GM12878 (cell line): ENCODE measurements around the gene CD248. TPM values are rescaled to one million over a fixed set of nuclear protein-coding genes. Genes with fewer than 3 reads are reported as not detected.

Experiments
- ATAC-seq: fragments of 200-7000 bp; cut with Tn5 transposase; 3 replicates; pipeline ENCODE4 v1.9.1; 2020; ENCODE audit warnings: mild to moderate bottlenecking, moderate library complexity
- BruUV-seq: library from RNA; stranded (reverse); fragments of 400-500 nt; replicated peaks from 2 replicates; lab custom pipeline; 2021; lab: Mats Ljungman, UMichigan
- CTCF ChIA-PET: fragments of 300-600 bp; sonication (Branson Sonifier 250); formaldehyde crosslinking; extraction: SDS; loops from one replicate; lab custom pipeline; 2021; ENCODE audit warnings: inconsistent platforms; lab: Yijun Ruan, JAX
- POLR2A ChIA-PET: fragments of 350-600 bp; formaldehyde crosslinking; extraction: SDS; loops from one replicate; lab custom pipeline; 2021; ENCODE audit warnings: inconsistent platforms; lab: Charles Lee
- RAD21 ChIA-PET: fragments of 300-600 bp; sonication (Branson Sonifier 250); formaldehyde crosslinking; loops from one replicate; lab custom pipeline; 2023; ENCODE audit warnings: antibody characterized with exemption; ENCODE audit not compliant: unreplicated experiment; lab: Charles Lee
- SMC1A ChIA-PET: fragments of 300-600 bp; sonication (Branson Sonifier 250); formaldehyde crosslinking; loops from one replicate; lab custom pipeline; 2023; ENCODE audit not compliant: unreplicated experiment, uncharacterized antibody; lab: Charles Lee
- DNase-seq: peaks from one replicate; pipeline ENCODE4 v3.0.0-alpha.2; 2011; ENCODE audit warnings: low read depth, low spot score
- FAIRE-seq: peaks from 3 replicates; lab custom pipeline; 2011; peaks lifted over from hg19 to GRCh38; lab: Jason Lieb, UNC
- H2AFZ ChIP-seq: 2 replicates; pipeline ENCODE4 v1.6.0; 2011; ENCODE audit warnings: low read depth, low read length, control low read depth; ENCODE audit not compliant: control insufficient read depth
- H3K27ac ChIP-seq: 2 replicates; pipeline ENCODE4 v1.5.1; 2011; ENCODE audit warnings: control low read depth; ENCODE audit not compliant: control insufficient read depth, insufficient read depth
- H3K27me3 ChIP-seq, 2 experiments: replicated peaks in 1 of 2; 2 replicates each; pipeline versions ENCODE4 v1.6.0 to v1.6.1; 2011; ENCODE audit warnings: low read length in 1 of 2; ENCODE audit not compliant: control insufficient read depth in 2 of 2, insufficient read depth in 2 of 2
- H3K36me3 ChIP-seq, 2 experiments: 2 replicates each; pipeline ENCODE4 v1.5.1; 2011; ENCODE audit warnings: low read length in 1 of 2; ENCODE audit not compliant: control insufficient read depth in 2 of 2, insufficient read depth in 2 of 2
- H3K4me1 ChIP-seq: 2 replicates; pipeline ENCODE4 v1.6.1; 2011; ENCODE audit warnings: mild to moderate bottlenecking, low read length, moderate library complexity, mixed read lengths; ENCODE audit not compliant: control insufficient read depth, insufficient read depth
- H3K4me2 ChIP-seq: 2 replicates; pipeline ENCODE4 v1.6.0; 2011; ENCODE audit warnings: control low read depth; ENCODE audit not compliant: control insufficient read depth, insufficient read depth
- H3K4me3 ChIP-seq: fragments of 200-600 bp; sonication (generic); 2 replicates; pipeline ENCODE4 v1.5.1; 2016
- H3K79me2 ChIP-seq: 2 replicates; pipeline ENCODE4 v1.6.0; 2011; ENCODE audit warnings: low read length; ENCODE audit not compliant: control insufficient read depth, insufficient read depth
- H3K9ac ChIP-seq: 2 replicates; pipeline ENCODE4 v1.8.0; 2011; ENCODE audit warnings: low read length, control low read depth, mixed read lengths; ENCODE audit not compliant: control insufficient read depth, insufficient read depth
- H3K9me3 ChIP-seq: replicated peaks from 3 replicates; pipeline ENCODE4 v1.5.1; 2011; ENCODE audit warnings: mild to moderate bottlenecking, low read length; ENCODE audit not compliant: control insufficient read depth, insufficient read depth
- H4K20me1 ChIP-seq: 2 replicates; pipeline ENCODE4 v1.6.0; 2011; ENCODE audit not compliant: control insufficient read depth, insufficient read depth
- CBFB ChIP-seq: IDR thresholded peaks from 2 replicates; pipeline ENCODE4 v1.6.1; 2016; ENCODE audit warnings: antibody characterized with exemption, low read depth
- EGR1 ChIP-seq, 2 experiments: IDR thresholded peaks; 1 replicate in 1 of 2; 2 replicates in 1 of 2; pipeline ENCODE4 v1.6.1; 2011 to 2012; ENCODE audit warnings: low read depth in 2 of 2, low read length in 2 of 2, borderline replicate concordance in 1 of 2, mild to moderate bottlenecking in 1 of 2, moderate library complexity in 1 of 2
- HCFC1 ChIP-seq: fragments of 150-350 bp; IDR thresholded peaks from 2 replicates; pipeline ENCODE4 v1.6.1; 2014; ENCODE audit warnings: low read length
- HDGF ChIP-seq: fragments of 450-650 bp; IDR thresholded peaks from 2 replicates; pipeline ENCODE4 v1.6.1; 2016; ENCODE audit warnings: antibody characterized with exemption
- MEF2A ChIP-seq: IDR thresholded peaks from 2 replicates; pipeline ENCODE4 v1.6.1; 2011; ENCODE audit warnings: low read depth, mild to moderate bottlenecking, low read length, moderate library complexity; ENCODE audit not compliant: insufficient read depth
- MEF2B ChIP-seq: fragments of 450-650 bp; IDR thresholded peaks from 2 replicates; pipeline ENCODE4 v1.6.1; 2018; ENCODE audit warnings: mild to moderate bottlenecking, moderate library complexity; ENCODE audit not compliant: partially characterized antibody, poor library complexity, severe bottlenecking
- MYB ChIP-seq: fragments of 150-350 bp; IDR thresholded peaks from 2 replicates; pipeline ENCODE4 v1.6.1; 2014; ENCODE audit warnings: mild to moderate bottlenecking, low read depth, low read length, borderline replicate concordance
- NBN ChIP-seq: fragments of 450-650 bp; IDR thresholded peaks from 2 replicates; pipeline ENCODE4 v1.6.1; 2016
- NR2C2 ChIP-seq: IDR thresholded peaks from 2 replicates; pipeline ENCODE4 v1.6.1; 2011; ENCODE audit warnings: borderline replicate concordance, low read depth; ENCODE audit not compliant: control insufficient read depth, insufficient read length
- RBBP5 ChIP-seq: fragments of 200-600 bp; sonication (generic); conservative IDR thresholded peaks from 2 replicates; pipeline ENCODE4 v1.6.1; 2016
- SMAD5 ChIP-seq: IDR thresholded peaks from 2 replicates; pipeline ENCODE4 v1.6.1; 2016; ENCODE audit warnings: antibody characterized with exemption, low read depth
- SPI1 ChIP-seq: IDR thresholded peaks from 2 replicates; pipeline ENCODE4 v1.6.1; 2011; ENCODE audit warnings: low read depth, mild to moderate bottlenecking, low read length, moderate library complexity, borderline replicate concordance; ENCODE audit not compliant: insufficient read depth
- TCF12 ChIP-seq: IDR thresholded peaks from 2 replicates; pipeline ENCODE4 v1.6.1; 2011; ENCODE audit warnings: low read depth, mild to moderate bottlenecking, low read length
- WRNIP1 ChIP-seq: IDR thresholded peaks from 2 replicates; pipeline ENCODE4 v1.6.1; 2011; ENCODE audit warnings: low read depth, low read length, improper control_type of control experiment, borderline replicate concordance
- ZSCAN29 ChIP-seq: fragments of 450-650 bp; IDR thresholded peaks from 2 replicates; pipeline ENCODE4 v1.6.1; 2017; ENCODE audit warnings: mild to moderate bottlenecking, moderate library complexity
- ZZZ3 ChIP-seq: IDR thresholded peaks from 2 replicates; pipeline ENCODE4 v1.6.1; 2011; ENCODE audit warnings: low read depth; ENCODE audit not compliant: control insufficient read depth, insufficient read length
- WGBS: methylation state at CpG from one replicate; pipeline ENCODE4 v1.1.6; 2016; ENCODE audit warnings: low lambda C conversion rate; ENCODE audit not compliant: insufficient replicate concordance, insufficient coverage; ENCODE audit errors: missing lambda C conversion rate; 5-methylcytosine and 5-hydroxymethylcytosine counted together
- in situ Hi-C: fragments of 300-500 bp; cut with MboI; formaldehyde crosslinking; loops from 9 replicates; pipeline ENCODE4 v1.14.3; 2018; ENCODE audit warnings: mixed read lengths
- intact Hi-C: fragments of 100-400 bp; cut with micrococcal nuclease; formaldehyde crosslinking; loops from one replicate; pipeline ENCODE4 v1.14.2; 2022; ENCODE audit not compliant: unreplicated experiment
- polyA plus RNA-seq, 11 experiments: library from polyadenylated mRNA; depleted of rRNA in 4 of 11; unstranded in 6 of 11; stranded (reverse) in 5 of 11; fragments of >200 nt; fragmentation: Nextera tagmentation in 4 of 11; fragmentation: Illumina TruSeq in 1 of 11; extraction: Ambion mirVana in 4 of 11; extraction: Trizol in 1 of 11; gene quantifications; 1 replicate in 1 of 11; 2 replicates in 10 of 11; pipeline versions ENCODE4 v1.2.1 to v1.2.3, GENCODE V29; 2011 to 2016; ENCODE audit warnings: inconsistent platforms in 2 of 11, missing spikeins in 2 of 11, low read depth in 1 of 11
- total RNA-seq, 4 experiments: library from RNA; depleted of rRNA in 3 of 4; stranded (reverse); fragments of >200 nt in 3 of 4; fragmentation: Illumina TruSeq in 1 of 4; extraction: Trizol in 1 of 4; gene quantifications; 2 replicates each; pipeline versions ENCODE4 v1.2.1 to v1.2.3, GENCODE V29; 2013 to 2021
- TF ChIP-seq, protein P1 (sequence below), 3 experiments: IDR thresholded peaks in 2 of 3; conservative IDR thresholded peaks in 1 of 3; 2 replicates each; pipeline ENCODE4 v1.5.1; 2011; ENCODE audit warnings: low read depth in 3 of 3, low read length in 3 of 3, mild to moderate bottlenecking in 3 of 3, control low read depth in 2 of 3, moderate library complexity in 2 of 3, inconsistent platforms in 1 of 3, mixed read lengths in 1 of 3; ENCODE audit not compliant: control insufficient read depth in 2 of 3, insufficient read depth in 1 of 3; ENCODE audit errors: extremely low read depth in 1 of 3
- TF ChIP-seq, protein P2 (sequence below): fragments of 450-650 bp; IDR thresholded peaks from 2 replicates; pipeline ENCODE4 v1.6.1; 2018; ENCODE audit warnings: mild to moderate bottlenecking, low read depth, moderate library complexity; ENCODE audit not compliant: partially characterized antibody

The CD248 gene
- total and polyA plus RNA-seq, 10 of the 15 experiments (the other 5 are each of a cell fraction or from before 2014, with no cell fraction given) = 0.10 to 0.21 (median 0.20) TPM; not detected in 7

- Histone ChIP-seq H2AFZ (peak within 1 kb of the TSS; percentile 95), H3K27ac (peak within 1 kb of the TSS; percentile 94), H4K20me1 (no peaks in the 10 kb centered on the region), H3K36me3 (peaks cover 14 to 28% of the 10 kb centered on the region in 2 experiments), H3K27me3 (no peaks in the 10 kb centered on the region), H3K4me2 (peak within 1 kb of the TSS; percentile 99), H3K9me3 (no peaks in the 10 kb centered on the region), H3K4me3 (peak within 1 kb of the TSS; percentile 96), H3K4me1 (peaks cover 11% of the 10 kb centered on the region), H3K9ac (peak within 1 kb of the TSS; percentile 97), H3K79me2 (peaks cover 27% of the 10 kb centered on the region)
- ATAC-seq (peak; percentile 89), FAIRE-seq (peak; percentile 97), DNase-seq (peak; percentile 98)
- ChIA-PET SMC1A (interaction anchor here (0.7 to 2.4 kb wide), 9 partner anchors 9 to 246 kb away, joined by 3 to 10 read pairs (median 3); partner anchors contain the start of genes CNIH2 and SF3B2), RAD21 (interaction anchor here (0.7 to 2.2 kb wide), 5 partner anchors 13 to 46 kb away, joined by 3 to 9 read pairs (median 4); partner anchors contain the start of gene YIF1A), POLR2A (interaction anchor here (0.5 to 2.6 kb wide), 15 partner anchors 13 to 1771 kb away, joined by 3 to 26 read pairs (median 4); partner anchors contain the start of genes CD248, SF3B2 and YIF1A), CTCF (interaction anchor here (0.6 to 1.6 kb wide), 9 partner anchors 9 to 224 kb away, joined by 3 to 5 read pairs (median 4); partner anchors contain the start of gene YIF1A)
- no TSS peak for BruUV-seq
- in situ Hi-C loops (no loop called here), intact Hi-C loops (loop anchor here (2.0 kb wide), 1 partner anchor 14 kb away; no protein-coding TSS in a partner anchor)
- WGBS = 1% methylated on average over 57 of the region's 64 CpGs
- TF ChIP-seq SPI1 (no peak), CBFB (no peak; the same call in 1 of the 2 replicates), HCFC1 (peak; percentile 94), NBN (no peak), MEF2A (no peak), HDGF (peak; percentile 57), RBBP5 (no peak), ZSCAN29 (no peak), SMAD5 (no peak; the same call in 1 of the 2 replicates), NR2C2 (no peak), MEF2B (no peak), MYB (no peak), TCF12 (no peak), WRNIP1 (0 out of 2 replicates have a peak, but pooled peaks have one; percentile 24), EGR1 (IDR thresholded peaks at IDR 0.05; ENCODE audit: borderline replicate concordance in 1 of 2, low read depth in 2 of 2, low read length in 2 of 2) (peak in 1 of 2 experiments; percentile 76; a peak in 2 of 3 replicates), ZZZ3 (no peak)
- TF ChIP-seq, protein P1, sequence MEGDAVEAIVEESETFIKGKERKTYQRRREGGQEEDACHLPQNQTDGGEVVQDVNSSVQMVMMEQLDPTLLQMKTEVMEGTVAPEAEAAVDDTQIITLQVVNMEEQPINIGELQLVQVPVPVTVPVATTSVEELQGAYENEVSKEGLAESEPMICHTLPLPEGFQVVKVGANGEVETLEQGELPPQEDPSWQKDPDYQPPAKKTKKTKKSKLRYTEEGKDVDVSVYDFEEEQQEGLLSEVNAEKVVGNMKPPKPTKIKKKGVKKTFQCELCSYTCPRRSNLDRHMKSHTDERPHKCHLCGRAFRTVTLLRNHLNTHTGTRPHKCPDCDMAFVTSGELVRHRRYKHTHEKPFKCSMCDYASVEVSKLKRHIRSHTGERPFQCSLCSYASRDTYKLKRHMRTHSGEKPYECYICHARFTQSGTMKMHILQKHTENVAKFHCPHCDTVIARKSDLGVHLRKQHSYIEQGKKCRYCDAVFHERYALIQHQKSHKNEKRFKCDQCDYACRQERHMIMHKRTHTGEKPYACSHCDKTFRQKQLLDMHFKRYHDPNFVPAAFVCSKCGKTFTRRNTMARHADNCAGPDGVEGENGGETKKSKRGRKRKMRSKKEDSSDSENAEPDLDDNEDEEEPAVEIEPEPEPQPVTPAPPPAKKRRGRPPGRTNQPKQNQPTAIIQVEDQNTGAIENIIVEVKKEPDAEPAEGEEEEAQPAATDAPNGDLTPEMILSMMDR (IDR thresholded peaks at IDR 0.05 in 2 of 3, conservative IDR thresholded peaks at IDR 0.05 in 1 of 3; ENCODE audit: control insufficient read depth in 2 of 3, extremely low read depth in 1 of 3, insufficient read depth in 1 of 3, low read depth in 3 of 3, low read length in 3 of 3) = no peak
- TF ChIP-seq, protein P2, sequence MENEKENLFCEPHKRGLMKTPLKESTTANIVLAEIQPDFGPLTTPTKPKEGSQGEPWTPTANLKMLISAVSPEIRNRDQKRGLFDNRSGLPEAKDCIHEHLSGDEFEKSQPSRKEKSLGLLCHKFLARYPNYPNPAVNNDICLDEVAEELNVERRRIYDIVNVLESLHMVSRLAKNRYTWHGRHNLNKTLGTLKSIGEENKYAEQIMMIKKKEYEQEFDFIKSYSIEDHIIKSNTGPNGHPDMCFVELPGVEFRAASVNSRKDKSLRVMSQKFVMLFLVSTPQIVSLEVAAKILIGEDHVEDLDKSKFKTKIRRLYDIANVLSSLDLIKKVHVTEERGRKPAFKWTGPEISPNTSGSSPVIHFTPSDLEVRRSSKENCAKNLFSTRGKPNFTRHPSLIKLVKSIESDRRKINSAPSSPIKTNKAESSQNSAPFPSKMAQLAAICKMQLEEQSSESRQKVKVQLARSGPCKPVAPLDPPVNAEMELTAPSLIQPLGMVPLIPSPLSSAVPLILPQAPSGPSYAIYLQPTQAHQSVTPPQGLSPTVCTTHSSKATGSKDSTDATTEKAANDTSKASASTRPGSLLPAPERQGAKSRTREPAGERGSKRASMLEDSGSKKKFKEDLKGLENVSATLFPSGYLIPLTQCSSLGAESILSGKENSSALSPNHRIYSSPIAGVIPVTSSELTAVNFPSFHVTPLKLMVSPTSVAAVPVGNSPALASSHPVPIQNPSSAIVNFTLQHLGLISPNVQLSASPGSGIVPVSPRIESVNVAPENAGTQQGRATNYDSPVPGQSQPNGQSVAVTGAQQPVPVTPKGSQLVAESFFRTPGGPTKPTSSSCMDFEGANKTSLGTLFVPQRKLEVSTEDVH = no peak
Observed at GRCh38 chr11:66268244-66268951, 48.4 kb downstream of the CD248 start, which contains the start of gene RAB1B. TSS of gene RAB1B (plus strand) at chr11:66268639. CDS start at chr11:66268680, 41 bp downstream.
